MM.1S (cell line): ENCODE measurements around the gene MYOZ2.

ENCODE experiments used
- EZH2 ChIP-seq: fragments of 300-600 bp; sonication (generic); optimal IDR thresholded peaks from 2 replicates; pipeline ENCODE3; 2017; ENCODE audit warnings: low read depth, mild to moderate bottlenecking, antibody characterized with exemption, low read length, mixed read lengths
- TF ChIP-seq, protein P1 (sequence below): fragments of 300-600 bp; sonication (generic); IDR thresholded peaks from 2 replicates; pipeline ENCODE4 v1.5.1; 2016; ENCODE audit warnings: antibody characterized with exemption, low read length, mixed read lengths

DNA sequence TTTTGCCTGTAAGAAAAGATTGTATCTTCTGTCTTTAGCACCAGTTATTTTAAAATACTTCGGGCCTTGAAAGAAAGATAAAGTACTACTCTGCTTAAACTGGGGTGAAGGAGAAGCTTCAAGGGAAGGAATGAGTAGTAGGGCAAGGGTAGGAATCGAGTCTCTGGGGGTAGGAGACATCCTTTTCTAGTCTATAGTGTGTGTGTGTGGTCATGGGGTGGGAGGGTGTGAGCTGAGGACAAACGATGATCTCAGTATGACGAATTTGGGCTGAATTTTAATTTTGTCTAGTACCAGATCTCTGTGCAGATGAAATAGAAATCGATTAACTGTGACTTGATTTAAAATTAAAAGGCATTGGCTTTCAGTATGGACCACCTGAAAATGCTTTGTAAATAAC, 3.3 kb upstream of the MYOZ2 start:
- TF ChIP-seq, protein P1, sequence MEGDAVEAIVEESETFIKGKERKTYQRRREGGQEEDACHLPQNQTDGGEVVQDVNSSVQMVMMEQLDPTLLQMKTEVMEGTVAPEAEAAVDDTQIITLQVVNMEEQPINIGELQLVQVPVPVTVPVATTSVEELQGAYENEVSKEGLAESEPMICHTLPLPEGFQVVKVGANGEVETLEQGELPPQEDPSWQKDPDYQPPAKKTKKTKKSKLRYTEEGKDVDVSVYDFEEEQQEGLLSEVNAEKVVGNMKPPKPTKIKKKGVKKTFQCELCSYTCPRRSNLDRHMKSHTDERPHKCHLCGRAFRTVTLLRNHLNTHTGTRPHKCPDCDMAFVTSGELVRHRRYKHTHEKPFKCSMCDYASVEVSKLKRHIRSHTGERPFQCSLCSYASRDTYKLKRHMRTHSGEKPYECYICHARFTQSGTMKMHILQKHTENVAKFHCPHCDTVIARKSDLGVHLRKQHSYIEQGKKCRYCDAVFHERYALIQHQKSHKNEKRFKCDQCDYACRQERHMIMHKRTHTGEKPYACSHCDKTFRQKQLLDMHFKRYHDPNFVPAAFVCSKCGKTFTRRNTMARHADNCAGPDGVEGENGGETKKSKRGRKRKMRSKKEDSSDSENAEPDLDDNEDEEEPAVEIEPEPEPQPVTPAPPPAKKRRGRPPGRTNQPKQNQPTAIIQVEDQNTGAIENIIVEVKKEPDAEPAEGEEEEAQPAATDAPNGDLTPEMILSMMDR: no peak
- no peak for TF ChIP-seq EZH2
